GM19372 (cell line): Measurements from ENCODE around the gene SMIM17.

ENCODE experiments used
- ATAC-seq: cut with Tn5 transposase; IDR thresholded peaks from one replicate; pipeline ENCODE4 v1.9.1; 2021; ENCODE audit warnings: mild to moderate bottlenecking, low read depth, moderate library complexity; ENCODE audit not compliant: unreplicated experiment

SMIM17 gene

DNA sequence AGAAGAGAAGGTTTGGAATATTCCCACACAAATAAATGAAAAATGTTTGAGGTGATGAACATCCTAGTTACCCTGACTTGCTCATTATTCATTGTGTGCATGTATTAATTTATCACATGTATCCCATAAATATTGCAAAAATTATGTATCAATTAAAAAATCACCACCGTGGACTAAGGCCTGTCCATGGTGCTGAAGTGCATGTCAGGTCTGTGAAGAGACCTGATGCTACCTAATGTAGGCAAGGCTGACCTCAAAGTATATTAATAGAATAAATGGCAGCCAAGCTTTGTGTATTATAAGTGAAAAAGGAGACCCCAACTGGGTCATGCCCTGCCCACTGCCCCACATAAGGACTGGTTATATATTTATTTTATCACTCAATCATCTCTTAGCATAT lies 63.0 kb downstream of the SMIM17 start:
- no peak for ATAC-seq
